Immature natural killer cell (primary cell): ENCODE results near the gene ACOT7. TPM values are rescaled to one million over a fixed set of nuclear protein-coding genes. Genes with fewer than 3 reads are reported as not detected.

Source experiments
- DNase-seq, 3 donors: peaks; one replicate each; pipeline ENCODE4 v3.0.0; 2022; ENCODE audit warnings: mixed read lengths in 1 of 3
- H3K27ac Mint-ChIP-seq, 6 donors: one replicate each; pipeline ENCODE4 v1.8.0; 2020; ENCODE audit warnings: mixed read lengths in 6 of 6, mild to moderate bottlenecking in 5 of 6, inconsistent platforms in 4 of 6, moderate library complexity in 3 of 6
- H3K27me3 Mint-ChIP-seq, 3 donors: one replicate each; pipeline ENCODE4 v1.8.0; 2020 to 2021; ENCODE audit warnings: low read depth in 3 of 3, mild to moderate bottlenecking in 3 of 3, mixed read lengths in 3 of 3, moderate library complexity in 3 of 3, inconsistent platforms in 1 of 3
- H3K36me3 Mint-ChIP-seq, 3 donors: one replicate each; pipeline ENCODE4 v1.8.0; 2020; ENCODE audit warnings: mixed read lengths in 3 of 3, inconsistent platforms in 2 of 3, mild to moderate bottlenecking in 2 of 3
- H3K4me1 Mint-ChIP-seq, 2 donors: one replicate each; pipeline ENCODE4 v1.8.0; 2020; ENCODE audit warnings: inconsistent platforms in 2 of 2, mild to moderate bottlenecking in 2 of 2, mixed read lengths in 2 of 2, moderate library complexity in 1 of 2
- H3K4me3 Mint-ChIP-seq, 5 donors: one replicate each; pipeline ENCODE4 v1.8.0; 2020; ENCODE audit warnings: mild to moderate bottlenecking in 5 of 5, mixed read lengths in 5 of 5, inconsistent platforms in 3 of 5, moderate library complexity in 3 of 5
- H3K9me3 Mint-ChIP-seq, 6 donors: one replicate each; pipeline ENCODE4 v1.8.0; 2020; ENCODE audit warnings: mild to moderate bottlenecking in 6 of 6, mixed read lengths in 6 of 6, inconsistent platforms in 4 of 6, moderate library complexity in 3 of 6
- polyA plus RNA-seq, 3 donors: library from polyadenylated mRNA; unstranded; fragments of 300-500 nt; fragmentation: Illumina TruSeq; gene quantifications; one replicate each; pipeline ENCODE4 v1.2.3, GENCODE V29; 2021

ACOT7 gene
- polyA plus RNA-seq, 3 donors from 2014 or later, result 26.7 to 31.2 (median 28.9) TPM

- no peak overlapping the region for H3K27ac Mint-ChIP-seq
- peaks cover 0 to 5% (median 2%) of the 10 kb centered on the region in 3 donors for H3K27me3 Mint-ChIP-seq
- H3K4me1 Mint-ChIP-seq, result no peaks in the 10 kb centered on the region
- H3K9me3 Mint-ChIP-seq, result no peaks in the 10 kb centered on the region
- H3K4me3 Mint-ChIP-seq, result no peak overlapping the region
- no peak for DNase-seq
- peaks cover 0 to 10% (median 0%) of the 10 kb centered on the region in 3 donors for H3K36me3 Mint-ChIP-seq
Measured at GRCh38 chr1:6276811-6277555, 116.6 kb downstream of the ACOT7 start.

DNA sequence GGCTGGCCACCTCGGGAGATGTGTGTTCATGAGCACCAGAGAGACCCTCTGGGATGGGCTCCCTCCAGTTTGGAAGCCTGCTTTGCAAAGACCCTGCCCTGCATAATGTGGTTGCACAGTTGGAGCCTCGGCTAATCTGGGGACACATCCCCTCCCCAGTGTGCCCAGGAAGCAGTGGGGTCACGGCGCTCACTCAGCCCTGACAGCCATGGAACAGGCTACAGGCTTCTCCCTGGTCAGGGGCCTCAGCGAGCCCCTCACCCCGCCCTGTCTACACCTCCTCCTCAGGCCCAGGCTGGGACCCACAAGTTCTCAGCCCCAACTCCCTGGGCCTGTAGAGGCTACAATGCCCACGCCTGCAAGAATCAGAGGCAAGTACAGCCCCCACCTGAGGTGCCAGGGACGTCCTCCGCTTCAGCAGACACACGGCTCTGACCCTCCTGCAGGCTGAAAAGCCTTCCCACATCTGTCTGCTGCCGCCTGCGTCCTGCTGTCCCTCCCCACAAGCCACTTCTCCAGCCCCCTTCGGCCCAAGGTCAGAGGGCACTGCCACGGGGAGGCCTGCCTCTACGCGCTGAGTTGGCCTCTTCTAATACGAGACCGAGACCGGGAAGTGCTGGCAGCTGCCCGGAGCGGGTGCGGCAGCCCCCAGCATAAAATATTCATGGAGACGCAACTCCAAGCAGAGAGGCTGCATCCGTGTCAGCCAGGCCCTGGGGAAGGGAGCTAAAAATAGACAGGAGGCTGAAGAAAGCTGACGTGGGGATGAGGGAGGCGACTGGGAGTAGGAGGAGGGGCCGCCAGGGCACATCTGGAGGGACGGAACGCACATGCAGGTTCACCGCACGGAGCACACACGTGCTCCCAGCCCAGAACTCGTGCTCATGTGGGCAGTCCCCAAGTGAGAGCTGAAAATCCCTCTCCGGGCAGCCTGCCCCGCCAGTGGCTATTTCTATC, 117.5 kb downstream of the ACOT7 start:
- Mint-ChIP-seq H3K9me3 (no peaks in the 10 kb centered on the region), H3K4me3 (no peak overlapping the region)

GRCh38 chr1:6274622-6275139, 118.9 kb downstream of the ACOT7 start:
- Mint-ChIP-seq H3K4me3 (no peak overlapping the region), H3K27ac (no peak overlapping the region), H3K4me1 (no peaks in the 10 kb centered on the region), H3K9me3 (no peaks in the 10 kb centered on the region), H3K27me3 (peaks cover 0 to 5% (median 2%) of the 10 kb centered on the region in 3 donors), H3K36me3 (peaks cover 0 to 10% (median 0%) of the 10 kb centered on the region in 3 donors)
- DNase-seq, result no peak

More for the DNA sequence above, 117.5 kb downstream of the ACOT7 start:
- no peaks in the 10 kb centered on the region for H3K4me1 Mint-ChIP-seq
- H3K27me3 Mint-ChIP-seq, result peaks cover 0 to 5% (median 2%) of the 10 kb centered on the region in 3 donors
- no peak overlapping the region for H3K27ac Mint-ChIP-seq
- DNase-seq, result no peak
- peaks cover 0 to 10% (median 0%) of the 10 kb centered on the region in 3 donors for H3K36me3 Mint-ChIP-seq

- Mint-ChIP-seq H3K9me3 (no peaks in the 10 kb centered on the region), H3K4me1 (no peaks in the 10 kb centered on the region), H3K27ac (no peak overlapping the region), H3K4me3 (no peak overlapping the region), H3K36me3 (peaks cover 0 to 10% (median 0%) of the 10 kb centered on the region in 3 donors), H3K27me3 (peaks cover 0 to 5% (median 2%) of the 10 kb centered on the region in 3 donors)
- no peak for DNase-seq
Measured at GRCh38 chr1:6274102-6274501, 119.5 kb downstream of the ACOT7 start.

DNA sequence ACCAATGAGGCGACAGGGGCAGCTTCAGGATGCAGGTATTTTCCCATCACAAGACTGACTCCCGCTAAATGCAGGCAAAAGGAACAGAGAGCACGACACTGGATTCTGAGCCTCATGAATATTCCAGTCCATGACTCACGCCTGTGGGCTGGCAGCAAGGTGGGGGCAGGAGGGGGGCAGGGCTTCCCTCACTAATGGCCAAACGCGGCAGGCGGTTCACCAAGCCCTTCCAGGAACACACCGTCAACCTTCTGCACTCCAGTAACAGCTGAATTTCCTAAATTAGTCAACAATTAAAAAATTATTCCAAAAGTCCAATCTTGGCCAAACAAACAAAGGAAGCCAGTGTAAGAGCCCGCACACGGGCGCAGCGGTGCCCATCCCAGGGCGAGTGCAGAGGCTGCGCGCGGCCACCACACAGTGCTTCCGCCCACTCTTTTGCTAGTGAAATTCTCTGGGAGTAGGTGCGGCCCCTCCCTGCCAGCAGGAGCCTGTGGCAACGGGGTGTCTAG, 120.1 kb downstream of the ACOT7 start:
- H3K27me3 Mint-ChIP-seq, result peaks cover 0 to 2% (median 2%) of the 10 kb centered on the region in 3 donors
- H3K36me3 Mint-ChIP-seq, result peaks cover 0 to 5% (median 0%) of the 10 kb centered on the region in 3 donors
- H3K4me1 Mint-ChIP-seq, result no peaks in the 10 kb centered on the region
- H3K27ac Mint-ChIP-seq, result no peak overlapping the region
- DNase-seq, result no peak
- no peak overlapping the region for H3K4me3 Mint-ChIP-seq
- no peaks in the 10 kb centered on the region for H3K9me3 Mint-ChIP-seq

- Mint-ChIP-seq H3K27me3 (peaks cover 0 to 2% (median 2%) of the 10 kb centered on the region in 3 donors), H3K9me3 (no peaks in the 10 kb centered on the region), H3K4me3 (no peak overlapping the region), H3K36me3 (peaks cover 0 to 3% (median 0%) of the 10 kb centered on the region in 3 donors), H3K27ac (no peak overlapping the region), H3K4me1 (no peaks in the 10 kb centered on the region)
- no peak for DNase-seq
Measured at GRCh38 chr1:6272868-6273267, 120.7 kb downstream of the ACOT7 start.

DNA sequence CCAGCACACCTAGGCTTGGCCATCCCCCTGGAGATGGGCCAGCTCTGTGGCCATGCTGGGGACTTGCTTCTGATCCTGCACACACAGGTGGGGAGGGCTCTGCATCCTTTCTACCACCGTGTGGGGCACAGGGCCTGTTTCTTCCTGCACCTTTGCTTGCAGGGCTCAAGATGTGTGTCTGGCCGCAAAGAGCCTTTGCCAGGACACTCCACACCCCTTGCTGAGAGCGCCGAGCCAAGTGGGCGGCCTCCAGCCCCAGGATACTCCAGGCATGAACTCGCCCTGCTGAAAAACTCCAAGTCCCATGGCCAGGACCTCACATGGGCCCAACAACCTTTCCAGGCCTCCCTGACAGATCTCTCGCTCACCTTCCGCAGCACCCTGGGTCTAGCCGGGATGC, 121.1 kb downstream of the ACOT7 start:
- no peaks in the 10 kb centered on the region for H3K9me3 Mint-ChIP-seq
- peaks cover 0 to 2% (median 2%) of the 10 kb centered on the region in 3 donors for H3K27me3 Mint-ChIP-seq
- no peaks in the 10 kb centered on the region for H3K4me1 Mint-ChIP-seq
- peak overlapping the region in 1 of 6 donors; percentile 58 for H3K27ac Mint-ChIP-seq
- H3K36me3 Mint-ChIP-seq, result peaks cover 0 to under 1% (median 0%) of the 10 kb centered on the region in 3 donors
- DNase-seq, result no peak
- H3K4me3 Mint-ChIP-seq, result no peak overlapping the region

- H3K4me3 Mint-ChIP-seq, result no peak overlapping the region
Measured at GRCh38 chr1:6271554-6271953, 122.0 kb downstream of the ACOT7 start.

DNA sequence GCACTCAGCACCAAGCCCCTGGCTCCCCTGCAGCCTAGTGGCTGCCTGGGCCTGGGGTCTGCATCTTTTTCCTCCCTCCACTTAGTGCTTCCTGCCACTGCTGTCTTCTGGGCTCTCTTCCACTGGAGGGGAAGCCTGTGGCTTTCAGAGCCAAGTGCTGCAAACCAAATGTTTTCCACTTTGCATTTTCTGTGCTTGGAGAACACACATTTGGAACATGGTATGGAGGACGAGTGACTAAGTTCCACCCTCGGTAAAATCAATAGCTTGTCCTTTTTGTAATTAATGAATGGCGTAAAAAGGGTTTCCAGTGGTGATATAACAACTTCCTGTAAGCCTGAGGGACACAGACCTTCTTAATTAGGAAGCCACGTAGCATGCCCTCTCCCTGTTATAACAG, 122.6 kb downstream of the ACOT7 start:
- H3K4me3 Mint-ChIP-seq, result no peak overlapping the region
- no peaks in the 10 kb centered on the region for H3K4me1 Mint-ChIP-seq
- no peaks in the 10 kb centered on the region for H3K36me3 Mint-ChIP-seq
- no peak overlapping the region for H3K27ac Mint-ChIP-seq
- no peaks in the 10 kb centered on the region for H3K9me3 Mint-ChIP-seq
- H3K27me3 Mint-ChIP-seq, result peaks cover 0 to 2% (median 2%) of the 10 kb centered on the region in 3 donors
- DNase-seq, result no peak

More at GRCh38 chr1:6271554-6271953, 122.0 kb downstream of the ACOT7 start:
- no peaks in the 10 kb centered on the region for H3K36me3 Mint-ChIP-seq
- no peak for DNase-seq
- H3K27ac Mint-ChIP-seq, result no peak overlapping the region
- no peaks in the 10 kb centered on the region for H3K9me3 Mint-ChIP-seq
- H3K27me3 Mint-ChIP-seq, result peaks cover 0 to 2% (median 2%) of the 10 kb centered on the region in 3 donors
- H3K4me1 Mint-ChIP-seq, result no peaks in the 10 kb centered on the region

GRCh38 chr1:6270401-6270800, 123.2 kb downstream of the ACOT7 start:
- Mint-ChIP-seq H3K4me1 (no peaks in the 10 kb centered on the region), H3K4me3 (no peak overlapping the region), H3K27me3 (peaks cover 0 to 2% (median 2%) of the 10 kb centered on the region in 3 donors), H3K9me3 (no peaks in the 10 kb centered on the region), H3K36me3 (no peaks in the 10 kb centered on the region), H3K27ac (no peak overlapping the region)
- no peak for DNase-seq

DNA sequence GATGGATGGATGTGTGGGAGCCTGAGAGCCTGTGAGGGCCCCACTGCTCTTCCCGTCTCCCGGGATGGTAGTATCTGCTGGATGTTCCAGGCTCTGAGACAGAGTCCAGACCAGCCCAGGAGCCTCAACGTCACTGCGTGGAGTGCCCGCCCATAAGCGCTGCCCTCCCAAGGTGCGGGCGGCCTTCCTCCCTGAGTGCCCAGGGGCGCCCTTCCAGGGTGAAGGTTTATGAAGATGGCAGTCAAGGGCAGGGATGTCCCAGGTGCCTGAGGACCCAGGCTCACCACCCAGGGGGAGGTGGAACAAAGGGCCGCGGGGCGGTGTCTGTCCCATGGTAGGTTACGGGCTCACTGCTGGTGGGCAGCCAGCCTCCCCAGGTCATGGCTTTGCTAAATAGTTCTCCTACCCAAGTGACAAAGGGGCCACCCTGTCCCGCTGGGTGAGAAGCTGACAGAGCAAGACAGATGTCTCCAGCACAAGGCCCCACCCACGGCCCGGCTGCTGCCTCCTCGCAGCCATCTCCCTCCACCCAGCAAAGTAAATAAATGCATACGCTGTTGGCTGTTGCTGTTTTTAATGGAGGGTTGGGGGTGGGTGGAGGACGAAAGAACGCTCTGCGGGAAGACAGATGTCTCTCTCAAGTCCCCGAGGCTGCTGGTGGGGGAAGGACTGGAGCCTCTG, 123.7 kb downstream of the ACOT7 start:
- H3K27me3 Mint-ChIP-seq, result peaks cover 0 to 2% (median 2%) of the 10 kb centered on the region in 3 donors
- no peaks in the 10 kb centered on the region for H3K4me1 Mint-ChIP-seq
- DNase-seq, result no peak
- no peak overlapping the region for H3K4me3 Mint-ChIP-seq
- no peak overlapping the region for H3K27ac Mint-ChIP-seq
- no peaks in the 10 kb centered on the region for H3K9me3 Mint-ChIP-seq
- H3K36me3 Mint-ChIP-seq, result no peaks in the 10 kb centered on the region

- Mint-ChIP-seq H3K36me3 (no peaks in the 10 kb centered on the region), H3K9me3 (no peaks in the 10 kb centered on the region), H3K27me3 (peaks cover 0 to 2% (median 2%) of the 10 kb centered on the region in 3 donors), H3K4me1 (no peaks in the 10 kb centered on the region), H3K4me3 (no peak overlapping the region), H3K27ac (no peak overlapping the region)
- no peak for DNase-seq
Measured at GRCh38 chr1:6269296-6269695, 124.3 kb downstream of the ACOT7 start.

DNA sequence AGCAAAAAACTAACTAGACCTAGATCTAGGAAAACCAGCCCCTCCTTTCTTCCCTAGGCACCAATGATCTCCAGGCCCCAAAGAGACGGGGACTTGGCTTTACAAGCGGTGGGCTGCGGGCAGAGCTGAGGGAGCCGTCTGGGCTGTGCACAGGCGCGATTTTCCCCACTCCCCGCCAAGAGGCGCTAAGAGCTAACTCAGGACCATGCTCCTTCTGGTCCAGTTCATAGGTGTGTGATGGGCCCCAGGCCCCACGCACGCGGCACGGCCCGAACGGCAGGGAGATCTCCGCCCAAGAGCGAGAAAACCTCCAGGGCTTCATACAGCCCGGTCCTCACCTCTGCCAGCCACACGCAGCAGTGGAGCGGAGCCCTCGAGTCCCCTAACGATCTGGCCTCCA, 125.2 kb downstream of the ACOT7 start:
- Mint-ChIP-seq H3K27ac (no peak overlapping the region), H3K36me3 (no peaks in the 10 kb centered on the region), H3K27me3 (peaks cover 0 to 2% (median 2%) of the 10 kb centered on the region in 3 donors), H3K9me3 (no peaks in the 10 kb centered on the region), H3K4me3 (no peak overlapping the region), H3K4me1 (no peaks in the 10 kb centered on the region)
- no peak for DNase-seq
